ENCODE data around the gene MT1A. TPM values are rescaled to one million over a fixed set of nuclear protein-coding genes. Genes with fewer than 3 reads are reported as not detected.
A peak's percentile ranks its signal among the peaks of the same experiment; 100 is the strongest.

Gene MT1A
- polyA plus RNA-seq, 1 donor from 2014 or later = not detected

- no peak within 1 kb of the TSS for H3K4me2 ChIP-seq (ENCODE audit: low read length)
- H4K20me1 ChIP-seq (ENCODE audit: insufficient read depth) = no peaks in the 10 kb centered on the region
- H3K27me3 ChIP-seq (ENCODE audit: insufficient read depth, low read depth, low read length) = peaks cover 37% of the 10 kb centered on the region
- H3K9me2 ChIP-seq (ENCODE audit: insufficient read depth, low read length) = no peaks in the 10 kb centered on the region
- no peaks in the 10 kb centered on the region for H3K9me3 ChIP-seq (ENCODE audit: low read length)
- no peak within 1 kb of the TSS for H2AFZ ChIP-seq (ENCODE audit: low read depth, low read length)
- H3K27ac ChIP-seq (ENCODE audit: low read length) = no peak within 1 kb of the TSS
- TF ChIP-seq SMC3 (conservative IDR thresholded peaks at IDR 0.05; ENCODE audit: poor library complexity) (peak; percentile 12), MXI1 (conservative IDR thresholded peaks at IDR 0.05; ENCODE audit: poor library complexity, severe bottlenecking) (no peak)
- H3K36me3 ChIP-seq (ENCODE audit: insufficient read depth, low read length) = no peaks in the 10 kb centered on the region
- no peaks in the 10 kb centered on the region for H3K79me2 ChIP-seq (replicated peaks; ENCODE audit: insufficient read depth, low read length)
- peak within 1 kb of the TSS; percentile 64 for H3K4me3 ChIP-seq (ENCODE audit: low read length)
- no peaks in the 10 kb centered on the region for H3F3A ChIP-seq (ENCODE audit: insufficient read depth, low read length, poor library complexity, severe bottlenecking)
- peak within 1 kb of the TSS; percentile 32 for H3K9ac ChIP-seq (ENCODE audit: low read length)
These were observed 43.7 kb downstream of the MT1A start, which contains the start of gene MT1X for GRCh38 chr16:56681939-56682702. MT1X (plus strand) TSS chr16:56682470; CDS start chr16:56682541, 71 bp downstream.

DNA sequence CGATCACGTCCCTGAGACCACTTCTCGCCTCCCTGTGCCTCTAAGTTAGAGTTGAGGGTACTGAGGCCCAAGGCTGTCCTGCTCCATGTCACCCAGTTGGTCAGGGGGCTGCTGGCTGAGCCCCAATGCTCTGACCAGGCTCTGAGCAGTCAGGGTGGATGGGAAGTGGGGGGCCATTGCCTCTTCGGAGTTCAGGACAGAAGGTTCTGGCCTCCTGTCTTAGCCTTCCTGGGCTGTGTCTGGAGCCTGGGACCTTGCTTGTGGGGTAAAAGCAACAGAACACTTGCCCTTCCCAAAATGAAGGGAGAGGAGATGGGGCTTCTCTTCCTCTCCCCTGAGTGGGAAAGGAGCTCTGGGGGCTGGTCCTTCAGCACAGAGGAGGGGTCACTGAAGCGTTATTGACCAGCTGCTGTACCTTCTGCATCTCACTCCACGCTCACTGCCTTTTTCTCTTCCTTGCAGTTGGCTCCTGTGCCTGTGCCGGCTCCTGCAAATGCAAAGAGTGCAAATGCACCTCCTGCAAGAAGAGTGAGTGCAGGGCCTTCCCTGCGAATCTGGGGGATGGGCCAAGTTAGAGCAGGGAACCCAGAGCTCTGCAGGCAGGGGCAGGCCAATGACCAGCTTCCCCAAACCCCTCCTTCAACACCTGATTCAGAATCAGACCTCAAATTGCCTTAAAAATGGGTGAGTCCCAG, 44.4 kb downstream of the MT1A start:
- no peaks in the 10 kb centered on the region for H4K20me1 ChIP-seq (ENCODE audit: insufficient read depth)
- no peaks in the 10 kb centered on the region for H3K9me2 ChIP-seq (ENCODE audit: insufficient read depth, low read length)
- H3K9me3 ChIP-seq (ENCODE audit: low read length) = no peaks in the 10 kb centered on the region
- H3K4me2 ChIP-seq (ENCODE audit: low read length) = no peak overlapping the region
- H2AFZ ChIP-seq (ENCODE audit: low read depth, low read length) = no peak overlapping the region
- H3K27me3 ChIP-seq (ENCODE audit: insufficient read depth, low read depth, low read length) = peaks cover 30% of the 10 kb centered on the region
- no peak overlapping the region for H3K27ac ChIP-seq (ENCODE audit: low read length)
- TF ChIP-seq, protein P1, sequence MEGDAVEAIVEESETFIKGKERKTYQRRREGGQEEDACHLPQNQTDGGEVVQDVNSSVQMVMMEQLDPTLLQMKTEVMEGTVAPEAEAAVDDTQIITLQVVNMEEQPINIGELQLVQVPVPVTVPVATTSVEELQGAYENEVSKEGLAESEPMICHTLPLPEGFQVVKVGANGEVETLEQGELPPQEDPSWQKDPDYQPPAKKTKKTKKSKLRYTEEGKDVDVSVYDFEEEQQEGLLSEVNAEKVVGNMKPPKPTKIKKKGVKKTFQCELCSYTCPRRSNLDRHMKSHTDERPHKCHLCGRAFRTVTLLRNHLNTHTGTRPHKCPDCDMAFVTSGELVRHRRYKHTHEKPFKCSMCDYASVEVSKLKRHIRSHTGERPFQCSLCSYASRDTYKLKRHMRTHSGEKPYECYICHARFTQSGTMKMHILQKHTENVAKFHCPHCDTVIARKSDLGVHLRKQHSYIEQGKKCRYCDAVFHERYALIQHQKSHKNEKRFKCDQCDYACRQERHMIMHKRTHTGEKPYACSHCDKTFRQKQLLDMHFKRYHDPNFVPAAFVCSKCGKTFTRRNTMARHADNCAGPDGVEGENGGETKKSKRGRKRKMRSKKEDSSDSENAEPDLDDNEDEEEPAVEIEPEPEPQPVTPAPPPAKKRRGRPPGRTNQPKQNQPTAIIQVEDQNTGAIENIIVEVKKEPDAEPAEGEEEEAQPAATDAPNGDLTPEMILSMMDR (IDR thresholded peaks at IDR 0.05; ENCODE audit: poor library complexity, severe bottlenecking) = no peak
- TF ChIP-seq TAF1 (IDR thresholded peaks at IDR 0.05; ENCODE audit: low read depth) = no peak
- TF ChIP-seq POLR2AphosphoS5 (IDR thresholded peaks at IDR 0.05) = no peak
- TF ChIP-seq RAD21 (conservative IDR thresholded peaks at IDR 0.05) = no peak
- TF ChIP-seq SMC3 (conservative IDR thresholded peaks at IDR 0.05; ENCODE audit: poor library complexity) = no peak
- no peak for TF ChIP-seq REST (IDR thresholded peaks at IDR 0.05; ENCODE audit: borderline replicate concordance)
- TF ChIP-seq EZH2 (IDR thresholded peaks at IDR 0.05; ENCODE audit: borderline replicate concordance, insufficient read depth, low read length, poor library complexity, severe bottlenecking) = no peak
- no peak for TF ChIP-seq MXI1 (conservative IDR thresholded peaks at IDR 0.05; ENCODE audit: poor library complexity, severe bottlenecking)
- TF ChIP-seq EP300 (conservative IDR thresholded peaks at IDR 0.05; ENCODE audit: poor library complexity, severe bottlenecking) = no peak
- H3F3A ChIP-seq (ENCODE audit: insufficient read depth, low read length, poor library complexity, severe bottlenecking) = no peaks in the 10 kb centered on the region
- H3K4me3 ChIP-seq (ENCODE audit: low read length) = peak overlapping the region; percentile 64
- H3K9ac ChIP-seq (ENCODE audit: low read length) = no peak overlapping the region
- H3K36me3 ChIP-seq (ENCODE audit: insufficient read depth, low read length) = no peaks in the 10 kb centered on the region
- no peaks in the 10 kb centered on the region for H3K79me2 ChIP-seq (replicated peaks; ENCODE audit: insufficient read depth, low read length)
